Raji (cell line): Measurements from ENCODE around the gene OSGEPL1.

Source experiments
- POLR2A ChIP-seq: IDR thresholded peaks from 2 replicates; pipeline ENCODE4 v1.6.1; 2011; ENCODE audit warnings: low read depth, low read length, control low read depth; ENCODE audit not compliant: insufficient read depth

The OSGEPL1 gene

DNA sequence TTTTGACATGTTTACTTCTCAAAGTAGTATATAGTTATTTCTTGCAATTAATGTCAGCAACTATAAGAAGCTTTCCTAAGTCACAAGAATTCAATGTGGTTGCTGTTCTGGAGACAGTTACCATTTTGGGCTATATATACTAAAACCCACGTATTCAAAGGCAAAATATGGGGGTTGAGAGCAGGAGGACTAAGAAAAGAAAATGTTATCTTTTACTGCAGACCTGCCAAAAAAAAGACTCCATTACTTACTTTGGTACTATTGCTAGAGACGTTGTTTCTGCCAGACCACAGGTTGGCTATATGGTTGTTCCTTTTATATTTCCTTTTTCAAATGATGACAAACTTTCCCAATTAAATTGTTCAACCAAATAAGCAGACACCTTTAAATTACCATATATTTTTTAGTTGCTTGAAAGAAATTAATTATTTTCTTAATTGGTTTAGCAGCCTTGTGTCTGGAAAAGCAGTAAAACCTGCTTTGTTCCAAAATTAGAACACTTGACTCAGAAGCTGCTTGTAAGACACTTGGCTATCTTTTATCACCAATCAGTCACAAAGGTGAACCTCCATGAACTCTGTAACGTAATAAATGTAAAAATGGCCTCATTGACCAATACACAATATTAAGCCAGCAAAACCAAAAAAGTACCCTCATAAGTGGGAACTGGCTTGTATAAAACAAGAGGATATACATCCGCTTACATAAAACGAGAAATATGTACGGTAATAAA is 8.2 kb upstream of the OSGEPL1 start:
- TF ChIP-seq POLR2A, result no peak

DNA sequence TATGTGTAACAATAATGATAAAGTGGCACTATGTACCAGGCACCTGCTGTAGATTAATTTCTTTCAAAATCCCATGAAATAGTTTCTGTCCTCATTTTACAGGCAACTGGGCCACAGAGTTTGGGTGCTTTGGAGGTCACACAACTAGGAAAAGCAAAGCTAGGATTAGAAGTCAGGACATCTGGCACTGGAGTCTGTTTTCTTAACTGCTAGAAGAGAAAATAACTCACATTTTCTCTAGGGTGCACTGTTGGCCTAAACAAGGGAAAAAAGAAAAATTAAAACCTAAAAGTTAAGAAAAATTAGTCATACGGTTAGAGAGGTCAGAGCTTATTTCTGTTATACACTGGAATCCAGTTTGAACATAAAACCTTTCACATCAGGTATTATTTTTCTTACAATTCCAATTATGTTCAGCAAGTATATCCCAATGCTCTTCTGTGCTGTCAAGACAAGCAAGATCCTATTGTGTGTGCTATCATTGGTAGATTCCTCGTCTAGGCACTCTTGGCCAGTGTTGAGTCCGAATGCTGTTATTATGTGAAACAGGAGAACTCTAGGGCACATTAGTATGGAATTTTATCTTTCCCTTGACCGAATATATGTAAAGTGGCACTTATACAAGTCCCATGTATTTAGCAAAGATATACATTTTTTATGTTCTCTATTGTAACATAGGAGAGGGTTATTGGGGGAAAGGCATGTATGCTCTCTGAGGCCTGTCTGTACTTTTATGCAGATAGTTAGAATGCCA is 1.5 kb upstream of the OSGEPL1 start:
- no peak for TF ChIP-seq POLR2A

GRCh38 chr2:189762229-189762550 is 402 bp downstream of the OSGEPL1 start:
- TF ChIP-seq POLR2A, result no peak

DNA sequence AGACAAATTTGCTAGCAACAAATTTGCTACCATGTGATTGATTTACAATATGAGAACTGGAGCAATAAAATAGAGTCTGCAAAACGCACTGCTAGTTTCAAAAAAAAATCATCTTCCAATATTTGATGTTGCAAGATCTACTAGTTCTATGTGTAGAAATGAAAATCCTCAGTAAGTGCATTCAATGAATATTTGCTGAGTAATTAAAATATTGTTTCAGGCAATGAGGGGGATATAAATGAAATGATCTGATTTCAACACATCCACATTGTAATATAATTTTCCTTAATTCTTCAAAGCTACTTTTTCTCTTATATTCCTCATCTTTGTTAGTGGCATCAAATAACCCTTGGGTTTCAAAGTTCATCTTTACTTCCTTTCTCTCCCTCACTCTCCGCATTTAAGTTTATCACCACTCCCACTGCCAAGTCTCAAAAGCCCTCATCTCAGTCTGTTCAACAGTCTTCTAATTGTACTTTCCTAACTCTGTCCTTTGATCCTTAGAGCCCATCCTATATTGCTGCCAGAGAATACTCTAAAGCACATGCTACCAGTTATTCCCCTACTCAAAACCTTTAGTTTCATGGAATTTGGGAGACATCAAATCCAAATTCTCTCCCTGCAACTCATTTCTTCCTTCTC is 6.2 kb downstream of the OSGEPL1 start:
- no peak for TF ChIP-seq POLR2A

- no peak for TF ChIP-seq POLR2A
Measured at GRCh38 chr2:189751080-189751658, 11.4 kb downstream of the OSGEPL1 start.

DNA sequence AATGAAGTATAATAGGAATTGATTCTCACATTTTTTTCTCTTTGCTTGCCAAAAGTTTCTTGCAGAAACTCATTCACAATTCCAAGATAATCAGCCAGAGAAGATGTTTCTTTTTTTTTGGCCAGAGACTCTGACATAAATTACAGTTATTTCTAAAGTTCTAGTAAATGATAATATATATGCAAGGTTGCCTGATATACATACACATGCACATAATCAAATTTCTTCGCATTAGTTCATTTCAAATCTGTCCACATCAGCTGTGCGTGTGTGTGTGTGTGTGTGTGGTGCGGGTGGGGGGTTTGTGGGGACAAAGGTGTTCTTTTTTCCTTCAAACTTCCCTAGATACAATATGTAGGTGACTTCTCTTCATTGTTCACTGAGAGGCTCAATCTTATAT is 33.2 kb downstream of the OSGEPL1 start:
- TF ChIP-seq POLR2A, result no peak

- TF ChIP-seq POLR2A, result no peak
Measured at GRCh38 chr2:189726849-189727248, 35.7 kb downstream of the OSGEPL1 start.

DNA sequence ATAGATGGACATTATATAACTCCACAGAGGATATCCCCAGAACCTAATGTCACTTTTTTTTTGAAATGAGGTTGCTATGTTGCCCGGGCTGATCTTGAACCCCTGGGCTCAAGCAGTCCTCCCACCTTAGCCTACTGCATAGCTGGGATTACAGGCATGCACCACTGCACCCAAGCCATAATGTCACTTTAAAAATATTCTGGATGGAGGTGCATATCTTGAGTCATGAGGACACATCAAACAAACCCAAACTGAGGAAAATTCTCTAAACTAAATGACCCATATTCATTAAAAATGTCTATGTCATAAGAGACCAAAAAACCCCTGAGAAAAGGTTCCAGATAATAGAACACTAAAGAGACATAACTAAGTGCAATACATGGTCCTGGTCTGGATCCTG is 36.3 kb downstream of the OSGEPL1 start:
- no peak for TF ChIP-seq POLR2A

- no peak for TF ChIP-seq POLR2A
Measured at GRCh38 chr2:189723192-189723591, 39.4 kb downstream of the OSGEPL1 start.

DNA sequence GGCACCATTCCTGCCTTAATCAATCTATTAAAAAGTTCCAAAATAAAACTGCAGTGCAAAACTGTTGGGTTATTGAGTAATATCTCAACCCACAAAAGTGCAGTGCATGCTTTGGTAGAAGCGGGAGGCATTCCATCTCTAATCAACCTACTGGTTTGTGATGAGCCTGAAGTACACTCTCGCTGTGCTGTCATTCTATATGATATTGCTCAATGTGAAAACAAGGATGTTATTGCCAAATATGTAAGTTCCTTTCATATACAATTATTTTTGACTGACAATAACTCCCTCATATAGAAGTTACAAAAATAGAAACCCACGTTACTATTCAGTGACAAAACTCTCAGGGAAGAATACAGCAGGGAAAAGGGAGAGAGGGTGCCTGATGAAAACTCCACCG is 43.0 kb downstream of the OSGEPL1 start:
- no peak for TF ChIP-seq POLR2A

GRCh38 chr2:189709501-189710221 is 52.9 kb downstream of the OSGEPL1 start:
- no peak for TF ChIP-seq POLR2A

DNA sequence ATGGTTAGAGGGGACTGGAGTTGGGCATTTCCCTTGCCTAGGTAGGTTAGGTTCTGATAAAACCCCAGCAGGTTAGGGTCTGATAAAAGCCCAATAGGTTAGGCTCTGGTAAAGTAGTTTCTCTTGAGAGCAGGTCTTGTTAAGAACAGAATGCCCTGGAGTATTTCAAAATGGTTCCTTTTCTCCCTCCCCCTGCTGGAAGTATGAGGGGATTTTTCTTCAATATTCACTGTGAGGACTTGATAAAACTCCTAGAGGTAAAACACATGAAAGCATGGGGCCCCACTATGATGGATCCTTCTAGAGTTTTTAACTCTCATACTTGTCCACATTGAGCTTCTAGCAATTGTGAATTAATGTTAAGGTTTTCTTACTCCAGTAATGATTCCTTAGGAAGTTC is 60.5 kb downstream of the OSGEPL1 start:
- TF ChIP-seq POLR2A, result no peak

GRCh38 chr2:189700681-189701080 is 61.9 kb downstream of the OSGEPL1 start:
- TF ChIP-seq POLR2A, result no peak

DNA sequence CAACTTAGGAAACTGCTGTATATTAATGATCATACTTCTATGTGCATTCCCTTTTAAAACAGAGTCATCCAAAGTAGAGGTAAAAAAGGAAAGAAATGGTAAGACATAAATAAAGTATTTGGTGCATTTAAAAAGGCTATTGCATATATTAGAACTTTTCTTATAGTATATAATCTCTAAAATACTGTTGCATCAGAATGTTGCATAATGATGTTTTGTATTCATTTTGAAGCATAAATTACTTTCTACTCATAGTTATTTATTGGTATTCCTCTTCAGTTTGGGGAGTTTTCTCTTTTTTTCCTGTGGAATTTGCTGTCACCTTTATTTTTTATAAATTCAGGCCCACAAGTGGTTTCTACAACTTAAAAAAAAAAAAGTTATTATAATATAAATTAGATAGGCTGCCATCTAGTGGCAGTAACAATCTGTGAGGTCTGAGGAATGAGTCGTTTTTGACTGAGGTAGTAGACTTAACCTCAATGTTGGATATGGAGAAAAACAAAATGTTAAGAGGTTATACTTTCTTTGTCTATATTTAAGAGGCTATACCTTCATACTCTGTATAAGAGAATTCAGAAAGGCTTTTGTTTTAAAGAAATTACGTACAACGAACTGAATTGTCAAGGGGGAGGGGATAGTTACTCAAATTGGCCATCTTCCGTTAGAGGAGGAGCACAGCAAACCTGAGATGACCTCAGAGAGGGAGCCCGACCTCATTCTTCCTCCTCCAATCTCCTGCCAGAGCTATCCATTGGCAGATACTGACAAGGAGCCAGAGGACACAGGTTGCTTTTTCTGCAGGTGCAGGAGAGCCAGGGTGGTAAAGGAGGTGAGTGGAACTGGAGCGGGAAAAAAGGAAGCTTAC is 64.3 kb downstream of the OSGEPL1 start:
- no peak for TF ChIP-seq POLR2A
